ENCODE data around the gene AIF1L.
"Not testable (repeated sequence)": the region's sequence is repeated elsewhere in the genome, so short reads cannot be mapped to it uniquely, and the experiment has no call there.

Gene AIF1L

GRCh38 chr9:131099845-131100244 is 3.5 kb downstream of the AIF1L start:
- not testable (repeated sequence) for DNase-seq

- no peak for DNase-seq
Observed at GRCh38 chr9:131100445-131100844, 4.1 kb downstream of the AIF1L start.

DNA sequence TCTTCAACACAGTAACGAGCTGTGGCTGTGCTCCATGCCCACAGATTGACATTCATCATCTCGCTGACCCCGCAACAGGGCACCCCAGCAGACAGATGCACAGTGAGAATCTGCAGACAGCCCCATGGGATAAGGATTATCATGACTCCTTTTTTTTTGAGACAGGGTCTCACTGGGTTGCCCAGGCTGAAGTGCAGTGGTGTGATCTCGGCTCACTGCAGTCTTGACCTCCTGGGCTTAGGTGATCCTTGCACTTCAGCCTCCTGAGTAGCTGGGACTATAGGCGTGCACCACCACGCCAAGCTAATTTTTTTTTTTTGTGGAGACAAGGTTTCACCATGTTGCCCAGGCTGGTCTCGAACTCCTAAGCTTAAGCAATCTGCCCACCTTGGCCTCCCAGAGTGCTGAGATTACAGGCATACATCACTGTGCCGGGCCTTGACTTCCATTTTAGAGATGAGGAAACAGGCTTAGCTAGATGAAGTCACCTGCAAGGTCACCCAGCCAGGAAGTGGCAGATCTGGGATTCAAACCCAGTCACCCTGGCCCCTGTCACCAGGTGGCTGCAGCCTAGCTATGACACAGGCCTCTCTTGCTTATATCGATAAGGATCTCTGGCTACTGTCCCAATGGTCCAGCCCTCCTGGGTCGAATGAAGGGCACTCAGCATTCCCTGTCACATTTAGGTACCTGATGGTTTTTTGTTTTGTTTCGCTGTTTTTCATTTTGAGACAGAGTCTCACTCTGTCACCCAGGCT is 5.1 kb downstream of the AIF1L start:
- DNase-seq = no peak

DNA sequence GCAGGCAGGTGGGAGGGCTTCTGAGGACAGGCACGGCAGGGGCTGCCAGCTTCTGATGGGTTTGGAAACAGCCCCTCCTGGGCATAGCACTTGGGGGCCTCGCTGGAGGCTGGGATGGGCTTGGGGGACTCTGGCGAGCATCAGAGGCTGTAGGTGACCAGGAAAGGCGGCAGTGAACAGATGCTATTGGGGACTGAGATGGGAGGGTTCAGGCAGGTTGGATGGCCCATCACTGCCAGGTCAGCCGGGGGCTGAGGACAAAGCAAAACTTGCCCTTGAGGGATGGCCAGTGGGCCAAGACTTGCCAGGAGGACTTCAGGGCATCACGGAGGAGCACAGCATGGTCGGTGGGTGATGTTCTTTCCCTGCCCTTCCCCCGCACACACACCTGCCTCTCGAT is 6.7 kb downstream of the AIF1L start:
- DNase-seq = no peak

- no peak for DNase-seq
Observed at GRCh38 chr9:131103535-131103934, 7.2 kb downstream of the AIF1L start.

DNA sequence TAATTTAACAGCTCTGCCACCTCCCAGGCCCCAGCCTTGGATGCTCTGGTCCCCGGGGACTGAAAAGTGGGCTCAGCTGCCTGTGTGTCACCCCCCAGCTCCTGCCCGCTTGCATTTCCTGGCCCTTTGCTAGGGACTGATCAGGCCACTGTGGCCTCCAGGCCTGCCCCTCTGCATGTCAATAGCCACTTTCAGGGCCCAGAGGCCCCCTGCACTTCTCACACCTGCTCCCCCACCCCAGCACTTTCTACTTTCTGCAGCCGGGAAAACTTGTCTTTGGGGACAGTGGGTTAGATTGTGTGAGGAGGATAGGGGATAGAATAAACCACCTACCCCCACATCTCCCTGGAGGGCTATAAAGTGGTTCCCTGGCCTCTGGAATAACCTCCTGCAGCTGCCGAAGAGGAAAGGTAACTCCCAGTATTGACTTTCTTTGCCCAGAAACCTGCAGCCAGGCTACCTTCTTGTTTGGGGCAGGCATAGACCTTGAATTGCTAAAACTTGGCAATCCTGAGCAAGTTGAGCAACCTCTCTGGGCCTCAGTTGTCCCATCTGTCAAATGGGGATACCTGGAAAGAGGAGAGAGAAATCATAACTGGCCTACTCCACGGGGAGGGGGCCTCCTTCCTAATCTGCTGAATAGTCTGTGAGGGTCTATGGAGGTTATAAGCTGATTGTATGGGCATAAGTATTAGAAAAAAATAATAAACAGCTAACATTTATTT is 7.8 kb downstream of the AIF1L start:
- no peak for DNase-seq

DNA sequence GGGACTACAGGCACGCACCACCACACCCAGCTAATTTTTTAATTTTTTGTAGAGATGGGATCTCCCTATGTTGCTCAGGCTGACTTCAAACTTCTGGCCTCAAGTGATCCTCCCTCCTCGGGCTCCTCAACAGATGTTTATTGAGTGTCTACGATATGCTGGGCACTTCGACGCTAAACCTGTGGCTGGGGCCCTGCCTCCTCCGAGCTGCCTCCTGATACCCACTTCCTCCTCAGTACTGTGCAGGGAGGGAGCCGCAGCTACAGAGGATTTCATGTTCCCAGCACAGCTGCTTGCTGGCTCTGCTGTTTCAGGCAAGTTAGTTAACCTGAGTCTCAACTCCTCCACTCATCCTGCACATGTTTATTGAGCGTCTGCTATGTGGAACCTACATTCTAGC is 9.6 kb downstream of the AIF1L start:
- no peak for DNase-seq

DNA sequence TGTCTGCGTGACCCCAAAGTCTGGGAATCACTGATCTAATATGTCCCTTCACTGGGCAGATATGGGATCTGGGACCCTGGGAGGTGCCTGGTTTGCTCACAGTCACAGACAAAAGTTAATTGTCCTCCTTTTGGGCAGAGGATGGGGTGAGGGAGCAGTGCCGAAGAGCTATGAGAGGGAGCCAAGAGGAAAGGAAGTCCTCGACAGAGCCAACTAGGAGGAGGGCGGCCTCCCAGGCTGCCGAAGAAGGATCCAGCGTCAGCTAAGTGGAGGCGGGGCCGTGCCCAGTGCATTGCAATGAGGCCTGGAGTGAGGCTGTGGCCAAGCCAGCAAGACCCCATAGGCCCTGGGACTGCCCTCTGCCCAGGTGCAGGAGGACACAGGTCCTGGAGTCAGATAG is 11.4 kb downstream of the AIF1L start:
- no peak for DNase-seq

- DNase-seq = no peak
Observed at GRCh38 chr9:131111186-131111853, 15.0 kb downstream of the AIF1L start.

GRCh38 chr9:131111854-131112311 is 15.6 kb downstream of the AIF1L start:
- no peak for DNase-seq

GRCh38 chr9:131112374-131113154 is 16.2 kb downstream of the AIF1L start:
- no peak for DNase-seq

DNA sequence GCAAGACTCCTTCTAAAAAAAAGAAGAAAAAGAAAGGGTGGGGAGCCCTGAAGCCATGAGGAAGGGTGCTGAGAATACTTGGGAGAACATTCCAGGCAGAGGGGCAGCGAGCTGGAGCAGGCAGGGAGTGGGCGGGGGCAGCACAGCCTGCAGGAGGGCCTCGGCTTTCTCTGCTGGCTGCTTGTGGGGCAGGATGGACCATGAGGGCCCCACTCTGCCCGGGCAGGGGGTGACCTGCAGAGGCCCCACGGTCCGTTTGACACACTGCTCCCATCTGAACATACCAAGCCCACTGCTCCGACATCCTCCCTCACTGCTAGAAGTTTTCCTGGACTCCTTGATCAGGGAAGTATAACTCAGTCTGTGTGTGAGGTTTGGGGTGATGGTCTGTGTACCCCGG is 17.3 kb downstream of the AIF1L start:
- no peak for DNase-seq

DNA sequence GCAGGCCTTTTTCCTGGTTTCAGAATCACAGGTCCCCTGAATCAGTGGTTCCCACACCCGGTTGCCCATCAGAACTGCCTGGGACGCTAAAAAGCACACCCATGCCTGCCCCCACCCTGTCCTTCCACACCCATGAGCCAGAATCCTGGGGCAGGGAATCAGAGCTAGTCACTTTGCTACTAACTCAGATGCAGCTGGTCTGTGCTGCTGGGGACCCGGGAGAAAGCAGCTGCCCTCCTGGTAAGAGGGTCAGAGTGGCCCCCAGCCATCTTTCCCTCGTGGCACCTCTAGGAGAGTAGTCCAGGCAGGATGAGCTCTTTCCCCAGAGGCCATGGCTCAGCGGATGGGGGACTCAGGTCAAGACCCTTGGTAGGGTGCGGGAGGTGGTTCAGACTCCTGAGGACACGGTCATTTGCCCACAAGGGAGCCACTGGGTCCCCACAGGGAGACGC is 17.8 kb downstream of the AIF1L start:
- no peak for DNase-seq

GRCh38 chr9:131115360-131115742 is 19.0 kb downstream of the AIF1L start:
- DNase-seq = not testable (repeated sequence)

- no peak for DNase-seq
Observed at GRCh38 chr9:131116281-131117120, 20.2 kb downstream of the AIF1L start.

GRCh38 chr9:131117121-131117761 is 20.9 kb downstream of the AIF1L start:
- no peak for DNase-seq

GRCh38 chr9:131117762-131118145 is 21.4 kb downstream of the AIF1L start:
- no peak for DNase-seq

GRCh38 chr9:131119600-131119999 is 23.3 kb downstream of the AIF1L start:
- DNase-seq = no peak

DNA sequence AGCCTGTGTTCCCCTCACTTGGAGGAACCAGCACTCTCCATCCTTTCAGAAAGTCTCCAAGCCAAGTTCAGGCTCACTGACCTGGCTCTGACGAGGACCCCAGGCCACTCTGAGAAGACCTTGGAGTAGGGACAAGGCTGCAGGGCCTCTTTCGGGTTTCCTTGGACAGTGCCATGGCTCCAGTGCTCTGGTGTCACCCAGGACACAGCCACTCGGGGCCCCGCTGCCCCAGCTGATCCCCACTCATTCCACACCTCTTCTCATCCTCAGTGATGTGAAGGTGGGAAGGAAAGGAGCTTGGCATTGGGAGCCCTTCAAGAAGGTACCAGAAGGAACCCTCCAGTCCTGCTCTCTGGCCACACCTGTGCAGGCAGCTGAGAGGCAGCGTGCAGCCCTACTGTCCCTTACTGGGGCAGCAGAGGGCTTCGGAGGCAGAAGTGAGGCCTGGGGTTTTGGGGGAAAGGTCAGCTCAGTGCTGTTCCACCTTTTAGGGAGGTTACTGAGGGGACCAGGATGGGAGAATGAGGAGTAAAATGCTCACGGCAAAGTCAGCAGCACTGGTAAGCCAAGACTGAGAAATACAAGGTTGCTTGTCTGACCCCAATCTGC is 24.4 kb downstream of the AIF1L start:
- no peak for DNase-seq

- DNase-seq = no peak
Observed at GRCh38 chr9:131121346-131121745, 25.0 kb downstream of the AIF1L start.

GRCh38 chr9:131122158-131122557 is 25.8 kb downstream of the AIF1L start:
- DNase-seq = no peak

Data from CD4-positive, alpha-beta T cell treated with Interleukin-21 for 1 hour (primary cell).